Measurements from ENCODE around the gene ERAP2.

GRCh38 chr5:96928931-96929708, 52.8 kb downstream of the ERAP2 start:
- no peak for TF ChIP-seq CTCF (conservative IDR thresholded peaks at IDR 0.05 in 1 of 2, IDR thresholded peaks at IDR 0.05 in 1 of 2; ENCODE audit: extremely low read depth in 1 of 2, insufficient read depth in 1 of 2, low read depth in 1 of 2, low read length in 2 of 2)
- TF ChIP-seq EZH2 (IDR thresholded peaks at IDR 0.05; ENCODE audit: borderline replicate concordance, low read length), result no peak

All from mammary epithelial cell (primary cell).